ENCODE data around the gene ATP8A1. TPM values are rescaled to one million over a fixed set of nuclear protein-coding genes. Genes with fewer than 3 reads are reported as not detected.
A peak's percentile ranks its signal among the peaks of the same experiment; 100 is the strongest.

The ATP8A1 gene
- total RNA-seq, 4 donors from 2014 or later = 10.5 to 37.0 (median 16.4) TPM

GRCh38 chr4:42678512-42678911 lies 21.6 kb upstream of the ATP8A1 start:
- DNase-seq (ENCODE audit: low spot score) (no peak), ATAC-seq (ENCODE audit: low FRiP score) (no peak)
- TF ChIP-seq, protein P1, sequence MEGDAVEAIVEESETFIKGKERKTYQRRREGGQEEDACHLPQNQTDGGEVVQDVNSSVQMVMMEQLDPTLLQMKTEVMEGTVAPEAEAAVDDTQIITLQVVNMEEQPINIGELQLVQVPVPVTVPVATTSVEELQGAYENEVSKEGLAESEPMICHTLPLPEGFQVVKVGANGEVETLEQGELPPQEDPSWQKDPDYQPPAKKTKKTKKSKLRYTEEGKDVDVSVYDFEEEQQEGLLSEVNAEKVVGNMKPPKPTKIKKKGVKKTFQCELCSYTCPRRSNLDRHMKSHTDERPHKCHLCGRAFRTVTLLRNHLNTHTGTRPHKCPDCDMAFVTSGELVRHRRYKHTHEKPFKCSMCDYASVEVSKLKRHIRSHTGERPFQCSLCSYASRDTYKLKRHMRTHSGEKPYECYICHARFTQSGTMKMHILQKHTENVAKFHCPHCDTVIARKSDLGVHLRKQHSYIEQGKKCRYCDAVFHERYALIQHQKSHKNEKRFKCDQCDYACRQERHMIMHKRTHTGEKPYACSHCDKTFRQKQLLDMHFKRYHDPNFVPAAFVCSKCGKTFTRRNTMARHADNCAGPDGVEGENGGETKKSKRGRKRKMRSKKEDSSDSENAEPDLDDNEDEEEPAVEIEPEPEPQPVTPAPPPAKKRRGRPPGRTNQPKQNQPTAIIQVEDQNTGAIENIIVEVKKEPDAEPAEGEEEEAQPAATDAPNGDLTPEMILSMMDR (IDR thresholded peaks at IDR 0.05) = no peak

DNA sequence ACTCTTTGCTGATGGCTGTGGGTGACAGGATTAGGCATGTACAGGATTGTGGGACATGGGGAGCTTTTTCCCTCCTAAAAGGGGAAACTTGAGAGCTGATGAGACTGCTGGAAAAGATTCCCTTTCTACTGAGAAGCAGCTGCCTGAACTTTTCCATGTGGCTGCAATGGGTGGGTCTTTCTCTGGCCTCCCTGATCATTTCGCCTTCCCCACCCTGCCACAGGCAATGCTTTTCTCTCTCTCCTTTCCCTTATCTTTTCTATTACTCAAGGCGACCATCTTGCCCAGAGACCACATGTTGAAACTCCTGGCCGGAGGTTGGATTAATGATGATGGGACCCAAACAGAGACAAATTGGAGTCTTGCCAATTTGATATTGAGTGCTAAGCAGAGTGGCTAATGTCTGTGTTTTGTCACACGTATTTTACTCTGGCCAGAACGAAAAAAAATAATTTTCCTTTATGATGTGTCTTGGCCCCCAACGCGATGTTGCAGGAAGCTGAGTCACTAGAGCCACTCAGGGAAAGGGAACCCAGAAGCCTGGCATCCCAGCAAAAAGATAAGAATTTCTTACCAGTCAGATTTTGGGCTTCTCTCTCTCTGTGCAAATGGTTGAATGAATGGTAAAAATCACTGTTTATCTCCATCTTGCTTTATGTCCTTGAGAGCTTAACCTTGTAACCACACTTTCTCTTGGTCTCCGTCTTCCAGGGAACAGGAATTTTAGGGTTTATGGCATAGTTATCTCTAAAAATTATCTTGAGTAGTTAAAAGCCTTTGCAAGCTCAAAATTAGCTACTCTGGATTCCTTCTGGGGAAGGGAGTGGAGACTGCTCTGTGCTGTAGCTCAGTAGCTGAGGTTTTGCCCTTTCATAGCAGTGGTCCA lies 19.4 kb upstream of the ATP8A1 start:
- DNase-seq (ENCODE audit: low spot score) = no peak
- TF ChIP-seq, protein P1 (IDR thresholded peaks at IDR 0.05) = no peak
- ATAC-seq (ENCODE audit: low FRiP score) = no peak

- ATAC-seq (ENCODE audit: low FRiP score) = peak; percentile 99
- TF ChIP-seq, protein P1 (IDR thresholded peaks at IDR 0.05) = no peak
- DNase-seq (ENCODE audit: low spot score) = no peak
Measured at GRCh38 chr4:42673082-42673425, 16.1 kb upstream of the ATP8A1 start.

DNA sequence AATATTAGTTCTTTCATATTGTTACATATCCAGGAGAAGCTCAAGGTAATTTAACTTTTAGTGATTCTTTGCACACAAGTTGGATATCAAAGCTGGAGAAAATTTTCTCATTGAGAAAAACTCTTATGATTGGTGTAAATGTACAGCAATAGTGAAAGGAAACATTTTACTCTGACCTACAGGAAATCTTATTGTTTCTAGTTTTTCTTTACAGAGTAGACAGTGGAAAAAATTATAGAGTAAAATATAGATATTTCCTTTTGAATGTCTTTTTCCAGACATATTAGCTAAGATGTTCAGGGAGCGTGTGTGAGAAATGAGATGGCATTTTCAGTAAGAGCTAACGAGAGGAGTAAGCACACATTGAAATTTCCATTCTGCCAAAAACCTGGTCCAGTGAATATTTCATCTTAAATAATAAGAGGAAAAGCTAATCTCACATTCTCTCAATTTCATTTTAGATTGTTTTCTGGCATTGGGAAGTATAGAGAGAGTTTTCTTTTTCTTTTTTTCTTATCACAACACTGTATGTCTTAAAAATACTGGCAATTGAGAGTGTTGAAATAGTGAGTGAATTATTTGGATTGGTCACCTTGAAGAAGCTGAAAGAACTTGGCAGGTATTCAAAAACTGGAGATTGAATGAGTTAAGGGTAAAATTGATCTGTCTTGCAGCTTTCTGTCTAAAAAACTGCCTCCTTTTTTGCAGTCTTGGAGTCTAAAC lies 15.6 kb upstream of the ATP8A1 start:
- DNase-seq (ENCODE audit: low spot score) (no peak), ATAC-seq (ENCODE audit: low FRiP score) (peak; percentile 71)
- TF ChIP-seq, protein P1 (IDR thresholded peaks at IDR 0.05) = no peak

- DNase-seq (ENCODE audit: low spot score) = no peak
- no peak for ATAC-seq (ENCODE audit: low FRiP score)
- TF ChIP-seq, protein P1 (IDR thresholded peaks at IDR 0.05) = no peak
Measured at GRCh38 chr4:42671431-42672194, 14.7 kb upstream of the ATP8A1 start.

GRCh38 chr4:42658261-42658660 lies 1.4 kb upstream of the ATP8A1 start:
- TF ChIP-seq, protein P1 (IDR thresholded peaks at IDR 0.05) = no peak
- ATAC-seq (ENCODE audit: low FRiP score) (no peak), DNase-seq (ENCODE audit: low spot score) (no peak)
